ENCODE data around the gene GNAI3. TPM values are rescaled to one million over a fixed set of nuclear protein-coding genes. Genes with fewer than 3 reads are reported as not detected.
A peak's percentile ranks its signal among the peaks of the same experiment; 100 is the strongest.

Gene GNAI3
- polyA plus RNA-seq, 2 donors: 3.5 to 6.8 TPM

DNA sequence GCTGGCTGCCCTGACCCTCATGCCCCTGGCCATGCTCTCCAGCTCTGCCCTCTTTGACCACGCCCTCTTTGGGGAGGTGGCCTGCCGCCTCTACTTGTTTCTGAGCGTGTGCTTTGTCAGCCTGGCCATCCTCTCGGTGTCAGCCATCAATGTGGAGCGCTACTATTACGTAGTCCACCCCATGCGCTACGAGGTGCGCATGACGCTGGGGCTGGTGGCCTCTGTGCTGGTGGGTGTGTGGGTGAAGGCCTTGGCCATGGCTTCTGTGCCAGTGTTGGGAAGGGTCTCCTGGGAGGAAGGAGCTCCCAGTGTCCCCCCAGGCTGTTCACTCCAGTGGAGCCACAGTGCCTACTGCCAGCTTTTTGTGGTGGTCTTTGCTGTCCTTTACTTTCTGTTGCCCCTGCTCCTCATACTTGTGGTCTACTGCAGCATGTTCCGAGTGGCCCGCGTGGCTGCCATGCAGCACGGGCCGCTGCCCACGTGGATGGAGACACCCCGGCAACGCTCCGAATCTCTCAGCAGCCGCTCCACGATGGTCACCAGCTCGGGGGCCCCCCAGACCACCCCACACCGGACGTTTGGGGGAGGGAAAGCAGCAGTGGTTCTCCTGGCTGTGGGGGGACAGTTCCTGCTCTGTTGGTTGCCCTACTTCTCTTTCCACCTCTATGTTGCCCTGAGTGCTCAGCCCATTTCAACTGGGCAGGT is 5.0 kb upstream of the GNAI3 start:
- H3K27me3 ChIP-seq (ENCODE audit: control insufficient read depth in 1 of 2, insufficient read depth in 2 of 2, low read length in 2 of 2): no peaks in the 10 kb centered on the region
- no peak overlapping the region for H3K4me3 ChIP-seq (ENCODE audit: low read depth in 1 of 2, low read length in 2 of 2)
- no peak overlapping the region for H3K27ac ChIP-seq (ENCODE audit: low read depth in 2 of 2, low read length in 1 of 2)
- no peaks in the 10 kb centered on the region for H3K9me3 ChIP-seq (ENCODE audit: control insufficient read depth in 2 of 2, insufficient read depth in 1 of 2, low read depth in 1 of 2, low read length in 1 of 2)
- 85 to 88% methylated on average over 24 of the region's 24 CpGs for WGBS, 2 donors
- no peaks in the 10 kb centered on the region for H3K36me3 ChIP-seq (ENCODE audit: control insufficient read depth in 2 of 2, insufficient read depth in 2 of 2, low read length in 1 of 2)
- H3K4me1 ChIP-seq (ENCODE audit: control insufficient read depth in 2 of 2, insufficient read depth in 2 of 2, low read length in 1 of 2): no peaks in the 10 kb centered on the region

GRCh38 chr1:109543988-109544735 is 4.3 kb upstream of the GNAI3 start:
- Histone ChIP-seq H3K4me1 (ENCODE audit: control insufficient read depth in 2 of 2, insufficient read depth in 2 of 2, low read length in 1 of 2) (no peaks in the 10 kb centered on the region), H3K27ac (ENCODE audit: low read depth in 2 of 2, low read length in 1 of 2) (no peak overlapping the region), H3K27me3 (ENCODE audit: control insufficient read depth in 1 of 2, insufficient read depth in 2 of 2, low read length in 2 of 2) (no peaks in the 10 kb centered on the region), H3K36me3 (ENCODE audit: control insufficient read depth in 2 of 2, insufficient read depth in 2 of 2, low read length in 1 of 2) (no peaks in the 10 kb centered on the region), H3K9me3 (ENCODE audit: control insufficient read depth in 2 of 2, insufficient read depth in 1 of 2, low read depth in 1 of 2, low read length in 1 of 2) (no peaks in the 10 kb centered on the region), H3K4me3 (ENCODE audit: low read depth in 1 of 2, low read length in 2 of 2) (no peak overlapping the region)
- WGBS, 2 donors: 73 to 74% methylated on average over 14 of the region's 14 CpGs

- Histone ChIP-seq H3K9me3 (ENCODE audit: control insufficient read depth in 2 of 2, insufficient read depth in 1 of 2, low read depth in 1 of 2, low read length in 1 of 2) (no peaks in the 10 kb centered on the region), H3K4me1 (ENCODE audit: control insufficient read depth in 2 of 2, insufficient read depth in 2 of 2, low read length in 1 of 2) (no peaks in the 10 kb centered on the region), H3K4me3 (ENCODE audit: low read depth in 1 of 2, low read length in 2 of 2) (peak overlapping the region; percentile 24 to 71), H3K27me3 (ENCODE audit: control insufficient read depth in 1 of 2, insufficient read depth in 2 of 2, low read length in 2 of 2) (no peaks in the 10 kb centered on the region), H3K36me3 (ENCODE audit: control insufficient read depth in 2 of 2, insufficient read depth in 2 of 2, low read length in 1 of 2) (no peaks in the 10 kb centered on the region), H3K27ac (ENCODE audit: low read depth in 2 of 2, low read length in 1 of 2) (peak overlapping the region; percentile 70 to 81)
- WGBS, 2 donors: 24 to 25% methylated on average over 5 of the region's 5 CpGs
Measured at GRCh38 chr1:109546311-109547109, 1.9 kb upstream of the GNAI3 start.

DNA sequence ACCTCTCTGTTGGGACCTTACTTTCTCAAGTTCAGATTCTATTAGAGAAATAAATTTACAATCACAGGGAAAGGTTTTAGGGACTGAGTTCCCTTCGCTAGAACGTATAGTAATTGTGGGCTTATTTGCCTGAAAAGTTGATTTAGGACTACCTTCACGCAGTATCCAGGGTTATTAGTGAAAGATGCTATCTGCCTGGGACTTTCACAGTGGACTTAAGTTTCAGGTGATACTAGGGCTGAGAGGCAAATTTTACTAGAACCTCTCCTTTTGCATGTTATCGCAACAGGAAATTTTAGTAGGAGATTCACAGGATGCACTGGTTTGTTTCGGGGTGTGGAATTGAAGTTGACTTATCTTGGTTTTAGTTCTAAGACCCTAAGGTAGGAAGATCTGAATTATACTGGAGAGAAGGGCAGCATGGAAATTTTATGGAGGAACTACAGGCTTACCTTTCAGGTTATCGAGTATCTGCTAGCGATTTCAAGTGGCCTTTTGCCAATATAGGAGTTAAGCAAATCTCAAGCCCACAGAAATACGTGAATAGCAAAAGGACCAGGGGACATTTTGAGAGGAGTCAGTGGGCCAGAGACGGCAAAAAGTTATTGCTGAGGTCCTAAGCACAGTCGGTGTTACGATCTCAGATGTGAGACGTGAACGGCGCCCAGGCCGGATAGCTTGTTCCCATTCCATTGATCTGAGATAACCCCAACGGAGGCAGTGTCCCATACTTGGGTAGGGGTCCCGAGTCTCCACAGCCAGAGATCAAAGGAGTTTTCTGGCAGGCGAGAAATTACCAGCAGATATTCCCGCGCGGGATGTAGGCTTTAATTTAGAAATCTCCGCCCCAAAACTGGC is 723 bp upstream of the GNAI3 start:
- Histone ChIP-seq H3K4me1 (ENCODE audit: control insufficient read depth in 2 of 2, insufficient read depth in 2 of 2, low read length in 1 of 2) (no peaks in the 10 kb centered on the region), H3K27ac (ENCODE audit: low read depth in 2 of 2, low read length in 1 of 2) (peak overlapping the region; percentile 96 to 97), H3K36me3 (ENCODE audit: control insufficient read depth in 2 of 2, insufficient read depth in 2 of 2, low read length in 1 of 2) (no peaks in the 10 kb centered on the region), H3K4me3 (ENCODE audit: low read depth in 1 of 2, low read length in 2 of 2) (peak overlapping the region; percentile 71 to 83), H3K9me3 (ENCODE audit: control insufficient read depth in 2 of 2, insufficient read depth in 1 of 2, low read depth in 1 of 2, low read length in 1 of 2) (no peaks in the 10 kb centered on the region), H3K27me3 (ENCODE audit: control insufficient read depth in 1 of 2, insufficient read depth in 2 of 2, low read length in 2 of 2) (no peaks in the 10 kb centered on the region)
- WGBS, 2 donors: 7 to 8% methylated on average over 22 of the region's 22 CpGs

GRCh38 chr1:109556563-109556962 is 8.1 kb downstream of the GNAI3 start:
- Histone ChIP-seq H3K4me1 (ENCODE audit: control insufficient read depth in 2 of 2, insufficient read depth in 2 of 2, low read length in 1 of 2) (peaks cover 0 to 5% of the 10 kb centered on the region in 2 donors), H3K36me3 (ENCODE audit: control insufficient read depth in 2 of 2, insufficient read depth in 2 of 2, low read length in 1 of 2) (no peaks in the 10 kb centered on the region), H3K27me3 (ENCODE audit: control insufficient read depth in 1 of 2, insufficient read depth in 2 of 2, low read length in 2 of 2) (no peaks in the 10 kb centered on the region), H3K27ac (ENCODE audit: low read depth in 2 of 2, low read length in 1 of 2) (no peak overlapping the region), H3K9me3 (ENCODE audit: control insufficient read depth in 2 of 2, insufficient read depth in 1 of 2, low read depth in 1 of 2, low read length in 1 of 2) (no peaks in the 10 kb centered on the region), H3K4me3 (ENCODE audit: low read depth in 1 of 2, low read length in 2 of 2) (no peak overlapping the region)
- WGBS, 2 donors: 91 to 94% methylated on average over 2 of the region's 2 CpGs

GRCh38 chr1:109557520-109557919 is 9.1 kb downstream of the GNAI3 start:
- peaks cover 0 to 5% of the 10 kb centered on the region in 2 donors for H3K4me1 ChIP-seq (ENCODE audit: control insufficient read depth in 2 of 2, insufficient read depth in 2 of 2, low read length in 1 of 2)
- H3K27me3 ChIP-seq (ENCODE audit: control insufficient read depth in 1 of 2, insufficient read depth in 2 of 2, low read length in 2 of 2): no peaks in the 10 kb centered on the region
- 85 to 97% methylated on average over 5 of the region's 5 CpGs for WGBS, 2 donors

GRCh38 chr1:109559995-109560394 is 11.6 kb downstream of the GNAI3 start:
- no peak overlapping the region for H3K27ac ChIP-seq (ENCODE audit: low read depth in 2 of 2, low read length in 1 of 2)
- H3K36me3 ChIP-seq (ENCODE audit: control insufficient read depth in 2 of 2, insufficient read depth in 2 of 2, low read length in 1 of 2): no peaks in the 10 kb centered on the region
- no peaks in the 10 kb centered on the region for H3K27me3 ChIP-seq (ENCODE audit: control insufficient read depth in 1 of 2, insufficient read depth in 2 of 2, low read length in 2 of 2)
- H3K9me3 ChIP-seq (ENCODE audit: control insufficient read depth in 2 of 2, insufficient read depth in 1 of 2, low read depth in 1 of 2, low read length in 1 of 2): no peaks in the 10 kb centered on the region
- H3K4me3 ChIP-seq (ENCODE audit: low read depth in 1 of 2, low read length in 2 of 2): no peak overlapping the region
- H3K4me1 ChIP-seq (ENCODE audit: control insufficient read depth in 2 of 2, insufficient read depth in 2 of 2, low read length in 1 of 2): peaks cover 0 to 5% of the 10 kb centered on the region in 2 donors

More at GRCh38 chr1:109557520-109557919, 9.1 kb downstream of the GNAI3 start:
- Histone ChIP-seq H3K36me3 (ENCODE audit: control insufficient read depth in 2 of 2, insufficient read depth in 2 of 2, low read length in 1 of 2) (no peaks in the 10 kb centered on the region), H3K9me3 (ENCODE audit: control insufficient read depth in 2 of 2, insufficient read depth in 1 of 2, low read depth in 1 of 2, low read length in 1 of 2) (no peaks in the 10 kb centered on the region), H3K27ac (ENCODE audit: low read depth in 2 of 2, low read length in 1 of 2) (no peak overlapping the region), H3K4me3 (ENCODE audit: low read depth in 1 of 2, low read length in 2 of 2) (no peak overlapping the region)

DNA sequence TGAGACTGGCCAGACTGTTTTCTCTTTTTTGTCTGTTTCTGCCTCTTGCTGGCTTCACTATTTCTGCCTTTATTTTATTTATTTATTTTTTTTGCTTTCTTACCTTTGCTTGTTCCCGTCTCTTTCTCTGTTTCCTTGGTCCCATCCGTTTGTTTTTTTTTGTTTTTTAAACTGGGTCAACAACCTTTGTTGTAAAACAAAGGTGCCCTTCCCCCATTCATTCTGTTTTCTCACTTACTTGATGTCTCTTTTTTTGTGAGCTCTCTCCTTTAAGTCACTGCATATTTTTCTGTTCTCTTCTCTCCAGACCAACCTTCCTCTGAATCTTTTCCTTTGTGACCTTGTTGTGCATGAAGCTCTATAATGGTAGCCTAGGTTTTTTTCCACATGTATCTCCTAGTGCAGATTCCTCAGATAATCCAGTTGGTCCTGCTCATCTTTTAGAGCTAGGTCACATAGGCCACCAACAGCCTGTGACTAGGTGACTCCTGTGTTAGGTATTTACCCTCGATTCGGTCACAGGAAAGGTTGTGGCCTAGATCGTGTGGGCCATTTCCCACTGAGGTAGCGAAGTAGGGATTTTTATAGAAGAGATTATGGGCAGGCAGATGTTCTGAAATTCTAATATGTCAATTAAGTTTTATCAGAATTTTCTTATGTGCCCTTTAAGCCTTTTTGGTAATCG is 15.9 kb downstream of the GNAI3 start:
- Histone ChIP-seq H3K27ac (ENCODE audit: low read depth in 2 of 2, low read length in 1 of 2) (no peak overlapping the region), H3K4me3 (ENCODE audit: low read depth in 1 of 2, low read length in 2 of 2) (no peak overlapping the region), H3K27me3 (ENCODE audit: control insufficient read depth in 1 of 2, insufficient read depth in 2 of 2, low read length in 2 of 2) (no peaks in the 10 kb centered on the region), H3K4me1 (ENCODE audit: control insufficient read depth in 2 of 2, insufficient read depth in 2 of 2, low read length in 1 of 2) (no peaks in the 10 kb centered on the region), H3K9me3 (ENCODE audit: control insufficient read depth in 2 of 2, insufficient read depth in 1 of 2, low read depth in 1 of 2, low read length in 1 of 2) (no peaks in the 10 kb centered on the region), H3K36me3 (ENCODE audit: control insufficient read depth in 2 of 2, insufficient read depth in 2 of 2, low read length in 1 of 2) (no peaks in the 10 kb centered on the region)
- WGBS, 2 donors: 81% methylated on average over 7 of the region's 7 CpGs

Data from esophagus (tissue), 2 donors.